ENCODE results near the gene AGAP1.
"Not testable (repeated sequence)": the region's sequence is repeated elsewhere in the genome, so short reads cannot be mapped to it uniquely, and the experiment has no call there.

Gene AGAP1

GRCh38 chr2:236041616-236042015, 547.8 kb downstream of the AGAP1 start:
- DNase-seq (ENCODE audit: low spot score) = no peak

DNA sequence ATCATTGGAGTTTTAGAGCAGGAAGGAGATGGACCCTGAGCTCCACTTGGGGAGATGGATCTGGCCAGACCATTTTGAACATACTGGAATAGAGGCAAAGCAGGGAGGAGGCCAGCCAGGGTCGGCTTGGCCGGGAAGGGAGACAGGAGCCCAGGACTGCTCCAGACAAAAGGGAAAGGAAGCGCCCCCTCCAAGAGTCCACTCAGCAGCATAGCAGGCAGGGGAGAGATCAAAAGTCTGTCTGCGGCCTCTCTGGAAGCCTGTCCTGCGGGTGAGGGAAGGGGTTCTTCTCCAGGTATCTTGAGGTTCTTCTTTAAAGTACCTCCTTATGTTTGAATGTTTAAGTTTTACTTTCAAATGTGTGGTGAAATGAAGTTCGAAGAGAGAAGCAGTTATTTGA, 548.2 kb downstream of the AGAP1 start:
- no peak for DNase-seq (ENCODE audit: low spot score)

- no peak for DNase-seq (ENCODE audit: low spot score)
Measured at GRCh38 chr2:236044191-236044590, 550.3 kb downstream of the AGAP1 start.

DNA sequence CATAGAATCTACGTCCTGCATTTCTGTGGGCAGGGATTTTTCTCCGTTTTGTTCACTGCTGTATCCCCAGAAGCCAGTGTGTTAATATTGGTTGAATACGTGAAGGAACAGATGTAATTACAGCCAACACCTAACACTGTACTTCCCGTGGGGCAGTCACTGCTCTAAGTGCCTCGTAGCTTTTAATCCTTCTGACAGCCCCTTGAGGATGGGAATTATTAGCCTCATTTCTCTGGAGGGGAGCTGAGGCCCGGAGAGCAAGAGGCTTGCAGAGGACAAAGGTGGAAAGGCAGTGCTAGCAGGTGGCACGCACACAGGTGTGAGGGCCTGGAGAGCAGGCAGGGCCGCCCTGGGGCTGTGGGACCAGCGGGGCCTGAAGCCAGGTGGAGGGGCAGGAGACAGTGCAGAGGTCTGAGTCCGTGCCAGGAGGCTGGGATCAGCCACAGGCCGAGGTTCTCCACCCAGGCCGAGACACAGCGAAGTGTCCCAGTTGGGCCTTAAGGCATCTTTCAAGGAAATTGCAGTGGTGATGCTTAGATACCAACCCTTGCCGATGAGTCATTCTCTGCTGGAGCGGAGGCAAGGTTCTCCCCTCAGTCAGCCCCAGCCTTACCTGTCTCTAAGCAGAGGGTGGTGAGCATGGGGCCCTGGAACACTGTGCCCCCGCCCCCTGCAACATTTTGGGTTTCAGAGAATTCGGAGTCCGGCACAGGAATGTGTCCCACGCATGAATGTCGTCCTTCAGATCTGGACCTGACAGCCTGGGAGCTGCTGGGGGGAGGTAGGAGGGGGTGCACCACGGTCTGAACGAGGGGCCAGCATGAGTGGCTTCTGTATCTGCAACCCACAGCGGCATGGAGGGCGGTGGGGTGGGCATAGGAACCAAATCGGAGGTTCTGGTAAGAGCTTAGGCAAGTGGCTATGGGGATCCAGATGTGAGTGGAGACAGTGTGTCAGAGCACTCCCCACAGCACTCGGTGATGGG, 551.7 kb downstream of the AGAP1 start:
- no peak for DNase-seq (ENCODE audit: low spot score)

DNA sequence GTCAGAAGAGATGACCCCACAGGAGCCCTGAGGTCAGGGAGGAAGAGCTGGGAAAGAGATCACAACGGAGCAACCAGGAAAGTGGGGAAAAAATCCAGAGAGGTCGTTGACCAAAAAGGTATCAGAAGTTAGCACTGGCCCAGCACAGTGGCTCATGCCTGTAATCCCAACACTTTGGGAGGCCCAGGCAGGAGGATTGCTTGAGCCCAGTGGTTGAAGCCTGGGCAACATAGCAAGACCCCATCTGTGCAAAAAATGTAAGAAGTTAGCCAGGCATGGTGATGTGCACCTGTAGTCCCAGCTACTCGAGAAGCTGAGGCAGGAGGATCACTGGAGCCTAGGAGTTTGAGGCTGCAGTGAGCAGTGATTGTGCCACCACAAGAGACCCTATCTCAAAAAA, 552.9 kb downstream of the AGAP1 start:
- no peak for DNase-seq (ENCODE audit: low spot score)

GRCh38 chr2:236047176-236047575, 553.3 kb downstream of the AGAP1 start:
- DNase-seq (ENCODE audit: low spot score) = no peak

DNA sequence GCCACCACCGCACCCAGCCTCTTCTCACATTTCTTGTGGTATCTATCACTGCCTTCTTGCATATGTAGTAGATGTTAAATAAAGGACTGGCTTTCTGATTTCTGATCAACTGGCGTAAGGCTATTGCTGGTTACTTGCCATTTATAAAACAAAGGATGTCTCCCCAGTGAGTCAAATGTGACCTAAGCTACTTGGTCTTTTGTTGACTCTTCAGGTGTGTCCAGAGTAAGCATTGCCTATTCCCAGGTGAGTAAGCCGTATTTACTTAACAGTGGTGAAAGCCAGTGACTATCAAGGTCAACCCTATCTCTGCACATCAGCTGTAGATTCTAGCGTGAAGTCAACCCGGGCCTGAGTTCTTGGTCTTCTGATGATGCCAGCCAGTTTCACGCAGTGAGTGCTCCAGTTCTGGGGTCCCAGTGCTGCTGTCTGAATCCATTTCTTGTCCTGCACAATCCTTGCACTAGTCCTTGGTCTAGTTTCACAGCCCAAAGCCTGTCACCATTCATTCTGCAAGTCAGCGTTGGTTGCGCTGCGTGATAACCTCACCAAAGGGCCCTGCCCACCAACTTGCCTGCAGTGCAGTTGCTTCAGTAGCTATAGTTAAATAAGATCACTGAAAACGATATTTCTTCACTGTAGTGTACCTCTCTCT, 554.2 kb downstream of the AGAP1 start:
- DNase-seq (ENCODE audit: low spot score) = no peak

DNA sequence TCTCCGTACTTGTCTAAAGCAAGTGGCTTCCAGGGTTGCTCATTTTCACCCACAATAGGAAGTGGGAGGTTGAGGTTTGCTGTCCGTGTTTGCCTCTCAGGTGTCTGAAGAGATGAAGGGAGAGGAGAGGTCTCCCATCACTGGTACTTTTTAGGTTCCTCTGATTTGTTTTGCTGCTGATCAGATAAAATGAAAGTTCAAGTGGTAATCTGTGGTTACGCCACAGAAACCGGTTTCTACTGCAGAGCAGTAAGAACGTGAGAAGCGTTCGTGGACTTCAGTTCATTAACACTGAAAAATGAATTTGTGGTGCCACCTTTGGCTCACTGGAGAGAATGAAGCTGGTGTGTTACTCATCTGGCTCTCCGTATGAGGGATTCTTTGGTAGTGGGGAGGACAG, 556.1 kb downstream of the AGAP1 start:
- no peak for DNase-seq (ENCODE audit: low spot score)

DNA sequence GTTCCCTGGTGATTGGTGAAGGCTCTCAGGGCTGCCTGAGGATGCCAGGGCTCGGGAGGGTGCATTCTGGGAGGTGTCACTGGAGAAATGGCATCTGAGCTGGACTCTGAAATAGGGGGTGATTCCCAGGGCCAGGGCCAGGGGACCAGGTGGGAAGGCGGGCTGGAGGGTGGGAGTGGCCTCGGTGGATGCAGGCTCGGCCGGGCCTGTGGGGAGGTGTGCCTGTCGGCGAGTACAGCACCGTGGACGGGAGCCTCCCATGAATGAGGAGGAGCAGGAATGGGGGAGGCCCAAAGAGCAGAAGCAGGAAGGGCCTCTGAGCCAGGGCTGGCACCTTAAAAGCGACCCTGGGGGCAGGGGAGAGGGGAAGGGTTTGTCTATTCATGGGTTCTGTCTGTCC, 557.5 kb downstream of the AGAP1 start:
- no peak for DNase-seq (ENCODE audit: low spot score)

- DNase-seq (ENCODE audit: low spot score) = no peak
Measured at GRCh38 chr2:236051806-236052205, 558.0 kb downstream of the AGAP1 start.

DNA sequence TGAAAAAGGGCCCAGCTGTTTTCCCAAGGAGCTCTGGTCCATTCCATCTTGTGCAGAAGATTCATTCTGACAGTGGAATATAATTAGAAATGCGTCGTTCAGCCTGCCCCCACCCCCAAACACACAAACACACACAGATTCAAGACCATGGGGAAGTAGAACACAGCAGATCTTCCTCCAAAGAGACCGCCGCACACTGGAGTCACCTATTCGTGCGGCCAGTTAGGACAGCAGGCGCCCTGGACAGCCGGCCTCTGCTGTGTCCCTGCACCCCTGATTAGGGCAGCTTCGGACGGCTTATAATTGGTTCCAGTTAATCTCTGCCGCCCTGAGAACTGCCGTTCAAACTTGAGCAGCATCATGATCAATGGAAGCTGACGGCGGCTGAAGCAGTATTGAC, 558.4 kb downstream of the AGAP1 start:
- no peak for DNase-seq (ENCODE audit: low spot score)

DNA sequence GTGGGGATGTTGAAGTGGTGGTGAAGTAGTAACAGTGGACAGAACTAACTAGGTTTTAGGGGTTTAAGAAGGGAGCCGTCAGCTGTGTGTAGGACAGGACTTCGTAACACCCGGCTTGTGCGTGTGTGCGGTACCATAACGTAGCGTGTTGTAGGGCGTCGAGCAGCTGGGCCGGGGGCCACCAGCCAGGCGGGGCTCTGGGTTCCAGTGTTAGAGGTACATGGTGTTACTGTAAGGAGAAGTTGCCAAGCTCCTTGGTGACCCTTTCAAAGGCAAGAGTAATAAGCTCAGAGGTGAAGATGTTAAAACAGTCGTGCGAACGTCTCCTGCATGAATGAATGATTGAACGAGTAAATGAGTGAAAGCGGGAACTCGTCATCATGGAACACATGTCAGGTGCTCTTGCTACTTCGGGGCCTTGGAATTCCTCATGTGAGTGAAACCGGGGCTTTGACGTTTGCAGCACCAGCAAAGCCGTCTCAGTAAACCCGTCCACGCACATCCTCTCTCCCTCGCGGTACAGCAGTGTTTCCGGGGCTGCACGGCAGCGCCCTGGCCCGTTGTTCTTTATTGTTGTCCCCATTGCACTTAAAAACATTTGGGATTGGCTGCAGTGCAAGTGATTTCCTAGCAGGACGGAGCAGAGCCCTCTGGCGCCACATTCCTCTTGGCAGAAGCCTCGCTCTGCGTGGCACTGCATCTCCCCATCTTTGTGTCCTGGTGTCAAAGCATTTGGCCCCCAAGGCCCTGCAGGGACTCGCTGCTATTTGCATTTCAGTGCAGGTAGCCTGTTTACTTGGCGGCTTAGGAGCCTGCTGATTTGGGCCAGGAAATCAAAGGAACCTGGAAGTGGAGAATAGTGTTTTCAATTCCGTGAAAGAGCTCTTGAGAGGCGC, 559.3 kb downstream of the AGAP1 start:
- no peak for DNase-seq (ENCODE audit: low spot score)

DNA sequence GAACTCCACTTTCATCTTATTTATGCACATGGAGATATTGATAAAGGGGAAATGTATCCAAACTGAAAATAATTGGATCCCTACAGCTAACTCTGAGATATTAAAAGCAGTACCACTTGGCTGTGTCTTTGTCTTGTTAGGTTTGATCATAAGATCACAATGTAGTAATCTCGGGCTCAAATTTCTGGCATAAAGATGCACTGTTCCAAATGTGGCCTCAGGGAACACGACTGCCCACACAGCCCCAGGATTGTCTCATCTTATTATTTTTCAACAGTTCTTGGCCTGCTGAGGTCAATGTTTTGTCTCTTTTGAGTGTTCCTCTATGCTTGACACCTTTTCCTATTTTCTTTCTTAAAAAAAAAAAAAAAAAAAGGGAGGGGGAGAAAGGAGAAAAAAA, 560.3 kb downstream of the AGAP1 start:
- DNase-seq (ENCODE audit: low spot score) = no peak

GRCh38 chr2:236054621-236055305, 560.9 kb downstream of the AGAP1 start:
- DNase-seq (ENCODE audit: low spot score) = no peak

GRCh38 chr2:236055471-236055870, 561.6 kb downstream of the AGAP1 start:
- no peak for DNase-seq (ENCODE audit: low spot score)

DNA sequence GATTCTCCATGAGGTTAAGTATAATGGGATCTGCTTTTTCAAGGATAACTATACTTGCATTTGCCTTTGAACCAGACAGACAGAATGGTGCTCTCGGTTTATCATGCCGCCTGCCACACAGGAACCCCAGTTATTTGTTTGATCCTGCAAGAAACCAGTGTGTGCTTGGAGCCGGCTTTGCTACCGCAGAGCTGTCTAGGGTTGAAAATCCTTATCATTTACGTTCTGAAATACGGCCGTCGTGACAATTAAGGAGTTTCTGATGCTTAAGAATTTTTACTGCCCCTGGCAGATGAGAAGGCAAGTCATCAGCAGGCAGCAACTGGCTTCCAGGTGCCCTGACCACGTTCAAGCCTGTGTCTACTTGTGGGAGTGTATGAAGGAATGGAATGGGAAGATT, 562.3 kb downstream of the AGAP1 start:
- no peak for DNase-seq (ENCODE audit: low spot score)

GRCh38 chr2:236057375-236057774, 563.5 kb downstream of the AGAP1 start:
- DNase-seq (ENCODE audit: low spot score) = no peak

- no peak for DNase-seq (ENCODE audit: low spot score)
Measured at GRCh38 chr2:236061497-236061896, 567.7 kb downstream of the AGAP1 start.

- no peak for DNase-seq (ENCODE audit: low spot score)
Measured at GRCh38 chr2:236061899-236062298, 568.1 kb downstream of the AGAP1 start.

DNA sequence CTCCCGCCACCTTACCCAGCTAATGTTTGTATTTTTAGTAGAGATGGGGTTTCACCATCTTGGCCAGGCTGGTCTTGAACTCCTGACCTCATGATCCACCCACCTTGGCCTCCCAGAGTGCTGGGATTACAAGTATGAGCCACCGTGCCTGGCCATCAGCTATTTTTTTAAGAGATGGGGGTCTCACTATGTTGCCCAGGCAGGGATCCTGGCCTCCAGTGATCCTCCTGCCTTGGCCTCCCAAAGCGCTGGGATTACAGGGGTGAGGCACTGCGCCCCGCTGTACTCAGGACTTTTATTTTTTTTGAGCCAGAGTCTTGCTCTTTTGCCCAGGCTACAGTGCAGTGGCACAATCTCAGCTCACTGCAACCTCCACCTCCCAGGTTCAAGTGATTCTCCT, 569.0 kb downstream of the AGAP1 start:
- not testable (repeated sequence) for DNase-seq (ENCODE audit: low spot score)

DNA sequence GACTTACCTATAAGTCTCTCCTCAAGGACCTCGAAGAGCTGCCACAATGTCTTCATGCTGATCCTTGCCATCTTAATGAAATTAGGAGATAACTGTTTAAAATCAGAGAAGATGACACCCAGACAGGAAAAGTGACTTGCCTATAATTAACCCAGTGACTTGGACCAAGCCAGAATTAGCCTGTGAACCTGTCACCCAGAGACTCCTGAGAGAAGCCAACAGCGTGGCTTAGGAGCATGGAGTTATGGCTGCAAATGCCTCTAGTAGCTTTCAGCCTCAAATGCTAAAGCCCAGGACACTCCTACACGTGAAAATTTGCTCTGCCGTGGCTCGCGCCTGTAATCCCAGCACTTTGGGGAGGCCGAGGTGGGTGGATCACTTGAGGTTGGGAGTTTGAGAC, 570.2 kb downstream of the AGAP1 start:
- no peak for DNase-seq (ENCODE audit: low spot score)
